Measurements from ENCODE around the gene RGL4.

DNA sequence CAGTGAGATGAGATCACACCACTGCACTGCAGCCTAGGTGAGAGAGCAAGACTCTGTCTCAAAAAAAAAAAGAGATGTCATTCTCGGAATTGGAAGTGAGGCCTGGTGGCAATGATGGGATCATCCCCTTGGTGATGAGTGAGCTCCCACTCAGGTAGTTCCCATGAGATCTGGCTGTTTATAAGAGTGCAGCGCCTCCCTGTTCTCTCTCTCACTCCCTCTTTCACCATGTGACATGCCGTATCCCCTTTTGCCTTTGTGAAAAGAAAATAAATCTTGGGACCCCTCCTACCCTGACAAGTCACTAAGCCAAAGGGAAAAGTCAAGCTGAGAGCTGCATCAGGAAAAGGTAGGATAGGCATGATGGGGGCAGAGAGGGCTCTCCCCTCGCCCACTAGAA is 31.3 kb downstream of the RGL4 start:
- TF ChIP-seq, protein P1, sequence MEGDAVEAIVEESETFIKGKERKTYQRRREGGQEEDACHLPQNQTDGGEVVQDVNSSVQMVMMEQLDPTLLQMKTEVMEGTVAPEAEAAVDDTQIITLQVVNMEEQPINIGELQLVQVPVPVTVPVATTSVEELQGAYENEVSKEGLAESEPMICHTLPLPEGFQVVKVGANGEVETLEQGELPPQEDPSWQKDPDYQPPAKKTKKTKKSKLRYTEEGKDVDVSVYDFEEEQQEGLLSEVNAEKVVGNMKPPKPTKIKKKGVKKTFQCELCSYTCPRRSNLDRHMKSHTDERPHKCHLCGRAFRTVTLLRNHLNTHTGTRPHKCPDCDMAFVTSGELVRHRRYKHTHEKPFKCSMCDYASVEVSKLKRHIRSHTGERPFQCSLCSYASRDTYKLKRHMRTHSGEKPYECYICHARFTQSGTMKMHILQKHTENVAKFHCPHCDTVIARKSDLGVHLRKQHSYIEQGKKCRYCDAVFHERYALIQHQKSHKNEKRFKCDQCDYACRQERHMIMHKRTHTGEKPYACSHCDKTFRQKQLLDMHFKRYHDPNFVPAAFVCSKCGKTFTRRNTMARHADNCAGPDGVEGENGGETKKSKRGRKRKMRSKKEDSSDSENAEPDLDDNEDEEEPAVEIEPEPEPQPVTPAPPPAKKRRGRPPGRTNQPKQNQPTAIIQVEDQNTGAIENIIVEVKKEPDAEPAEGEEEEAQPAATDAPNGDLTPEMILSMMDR (IDR thresholded peaks at IDR 0.05): no peak
- TF ChIP-seq POLR2A (IDR thresholded peaks at IDR 0.05): no peak
